Measurements from ENCODE around the gene NKAIN2. TPM values are rescaled to one million over a fixed set of nuclear protein-coding genes. Genes with fewer than 3 reads are reported as not detected.

NKAIN2 gene
- total and polyA plus RNA-seq, 4 donors: 16.3 to 67.0 (median 49.9) TPM

- Histone ChIP-seq H3K4me1 (ENCODE audit: control insufficient read depth, insufficient read depth, low read length) (no peaks in the 10 kb centered on the region), H3K27ac (ENCODE audit: low read depth, low read length) (no peak overlapping the region), H3K9me3 (ENCODE audit: control insufficient read depth, insufficient read depth, low read length) (no peaks in the 10 kb centered on the region), H3K4me3 (ENCODE audit: low read depth, low read length) (no peak overlapping the region), H3K27me3 (ENCODE audit: control insufficient read depth, insufficient read depth, low read length) (no peaks in the 10 kb centered on the region), H3K36me3 (ENCODE audit: control insufficient read depth, insufficient read depth, low read length) (no peaks in the 10 kb centered on the region)
- DNase-seq (ENCODE audit: low read depth in 4 of 6, low spot score in 6 of 6): peak in 3 of 6 donors; percentile 36 to 94 (median 42)
- WGBS (ENCODE audit: insufficient coverage): no CpG with 5 or more reads among the region's 1 CpG
These were observed 252.3 kb downstream of the NKAIN2 start for GRCh38 chr6:124055963-124056362.

- WGBS (ENCODE audit: insufficient coverage): no CpG with 5 or more reads among the region's 3 CpGs
- H3K27ac ChIP-seq (ENCODE audit: low read depth, low read length): no peak overlapping the region
These were observed 253.0 kb downstream of the NKAIN2 start for GRCh38 chr6:124056407-124057334.

GRCh38 chr6:124057461-124057860, 253.8 kb downstream of the NKAIN2 start:
- WGBS (ENCODE audit: insufficient coverage): no CpG with 5 or more reads among the region's 2 CpGs
- no peak overlapping the region for H3K4me3 ChIP-seq (ENCODE audit: low read depth, low read length)

More at GRCh38 chr6:124056407-124057334, 253.0 kb downstream of the NKAIN2 start:
- H3K4me3 ChIP-seq (ENCODE audit: low read depth, low read length): no peak overlapping the region
- H3K27me3 ChIP-seq (ENCODE audit: control insufficient read depth, insufficient read depth, low read length): no peaks in the 10 kb centered on the region
- H3K4me1 ChIP-seq (ENCODE audit: control insufficient read depth, insufficient read depth, low read length): no peaks in the 10 kb centered on the region
- no peaks in the 10 kb centered on the region for H3K36me3 ChIP-seq (ENCODE audit: control insufficient read depth, insufficient read depth, low read length)
- no peaks in the 10 kb centered on the region for H3K9me3 ChIP-seq (ENCODE audit: control insufficient read depth, insufficient read depth, low read length)
- DNase-seq (ENCODE audit: low read depth in 4 of 6, low spot score in 6 of 6): peak in 1 of 6 donors; percentile 52

GRCh38 chr6:124064317-124065113, 260.9 kb downstream of the NKAIN2 start:
- no peaks in the 10 kb centered on the region for H3K27me3 ChIP-seq (ENCODE audit: control insufficient read depth, insufficient read depth, low read length)
- H3K4me1 ChIP-seq (ENCODE audit: control insufficient read depth, insufficient read depth, low read length): no peaks in the 10 kb centered on the region
- DNase-seq (ENCODE audit: low read depth in 4 of 6, low spot score in 6 of 6): no peak
- H3K9me3 ChIP-seq (ENCODE audit: control insufficient read depth, insufficient read depth, low read length): no peaks in the 10 kb centered on the region
- no peak overlapping the region for H3K4me3 ChIP-seq (ENCODE audit: low read depth, low read length)
- WGBS (ENCODE audit: insufficient coverage): 92% methylated on average over 1 of the region's 3 CpGs
- no peaks in the 10 kb centered on the region for H3K36me3 ChIP-seq (ENCODE audit: control insufficient read depth, insufficient read depth, low read length)
- no peak overlapping the region for H3K27ac ChIP-seq (ENCODE audit: low read depth, low read length)

More at GRCh38 chr6:124057461-124057860, 253.8 kb downstream of the NKAIN2 start:
- Histone ChIP-seq H3K27me3 (ENCODE audit: control insufficient read depth, insufficient read depth, low read length) (no peaks in the 10 kb centered on the region), H3K36me3 (ENCODE audit: control insufficient read depth, insufficient read depth, low read length) (no peaks in the 10 kb centered on the region), H3K27ac (ENCODE audit: low read depth, low read length) (no peak overlapping the region), H3K9me3 (ENCODE audit: control insufficient read depth, insufficient read depth, low read length) (no peaks in the 10 kb centered on the region), H3K4me1 (ENCODE audit: control insufficient read depth, insufficient read depth, low read length) (no peaks in the 10 kb centered on the region)
- DNase-seq (ENCODE audit: low read depth in 4 of 6, low spot score in 6 of 6): peak in 2 of 6 donors; percentile 17 to 60

GRCh38 chr6:124066269-124066668, 262.6 kb downstream of the NKAIN2 start:
- H3K4me3 ChIP-seq (ENCODE audit: low read depth, low read length): no peak overlapping the region
- no peaks in the 10 kb centered on the region for H3K27me3 ChIP-seq (ENCODE audit: control insufficient read depth, insufficient read depth, low read length)
- H3K9me3 ChIP-seq (ENCODE audit: control insufficient read depth, insufficient read depth, low read length): no peaks in the 10 kb centered on the region
- no peaks in the 10 kb centered on the region for H3K36me3 ChIP-seq (ENCODE audit: control insufficient read depth, insufficient read depth, low read length)
- DNase-seq (ENCODE audit: low read depth in 4 of 6, low spot score in 6 of 6): peak in 1 of 6 donors; percentile 43
- no peak overlapping the region for H3K27ac ChIP-seq (ENCODE audit: low read depth, low read length)
- H3K4me1 ChIP-seq (ENCODE audit: control insufficient read depth, insufficient read depth, low read length): no peaks in the 10 kb centered on the region

- no peak overlapping the region for H3K27ac ChIP-seq (ENCODE audit: low read depth, low read length)
- H3K4me1 ChIP-seq (ENCODE audit: control insufficient read depth, insufficient read depth, low read length): no peaks in the 10 kb centered on the region
- WGBS (ENCODE audit: insufficient coverage): 70% methylated on average over 3 of the region's 6 CpGs
- no peaks in the 10 kb centered on the region for H3K36me3 ChIP-seq (ENCODE audit: control insufficient read depth, insufficient read depth, low read length)
- no peaks in the 10 kb centered on the region for H3K9me3 ChIP-seq (ENCODE audit: control insufficient read depth, insufficient read depth, low read length)
- H3K27me3 ChIP-seq (ENCODE audit: control insufficient read depth, insufficient read depth, low read length): no peaks in the 10 kb centered on the region
- peak in 2 of 6 donors; percentile 46 to 88 for DNase-seq (ENCODE audit: low read depth in 4 of 6, low spot score in 6 of 6)
- H3K4me3 ChIP-seq (ENCODE audit: low read depth, low read length): no peak overlapping the region
These were observed 263.4 kb downstream of the NKAIN2 start for GRCh38 chr6:124066946-124067552.

- 69% methylated on average over 3 of the region's 5 CpGs for WGBS (ENCODE audit: insufficient coverage)
- Histone ChIP-seq H3K9me3 (ENCODE audit: control insufficient read depth, insufficient read depth, low read length) (no peaks in the 10 kb centered on the region), H3K4me1 (ENCODE audit: control insufficient read depth, insufficient read depth, low read length) (no peaks in the 10 kb centered on the region), H3K27me3 (ENCODE audit: control insufficient read depth, insufficient read depth, low read length) (no peaks in the 10 kb centered on the region), H3K27ac (ENCODE audit: low read depth, low read length) (no peak overlapping the region), H3K36me3 (ENCODE audit: control insufficient read depth, insufficient read depth, low read length) (no peaks in the 10 kb centered on the region), H3K4me3 (ENCODE audit: low read depth, low read length) (no peak overlapping the region)
- no peak for DNase-seq (ENCODE audit: low read depth in 4 of 6, low spot score in 6 of 6)
These were observed 265.7 kb downstream of the NKAIN2 start for GRCh38 chr6:124069230-124069950.

GRCh38 chr6:124073021-124073420, 269.4 kb downstream of the NKAIN2 start:
- H3K27me3 ChIP-seq (ENCODE audit: control insufficient read depth, insufficient read depth, low read length): no peaks in the 10 kb centered on the region
- no peaks in the 10 kb centered on the region for H3K4me1 ChIP-seq (ENCODE audit: control insufficient read depth, insufficient read depth, low read length)
- no peaks in the 10 kb centered on the region for H3K36me3 ChIP-seq (ENCODE audit: control insufficient read depth, insufficient read depth, low read length)
- H3K27ac ChIP-seq (ENCODE audit: low read depth, low read length): no peak overlapping the region
- no peaks in the 10 kb centered on the region for H3K9me3 ChIP-seq (ENCODE audit: control insufficient read depth, insufficient read depth, low read length)
- WGBS (ENCODE audit: insufficient coverage): 45% methylated on average over 2 of the region's 6 CpGs
- H3K4me3 ChIP-seq (ENCODE audit: low read depth, low read length): no peak overlapping the region
- peak in 1 of 6 donors; percentile 53 for DNase-seq (ENCODE audit: low read depth in 4 of 6, low spot score in 6 of 6)

Measured in spinal cord (tissue), 10 donors.